Right atrium auricular region (tissue), 2 donors: ENCODE results near the gene TTC23L. TPM values are rescaled to one million over a fixed set of nuclear protein-coding genes. Genes with fewer than 3 reads are reported as not detected.

Source experiments
- DNase-seq: peaks from one replicate; pipeline ENCODE4 v3.0.0-alpha.2; 2019; ENCODE audit warnings: low spot score
- H3K27ac ChIP-seq, 2 donors: fragments of 200-600 bp; sonication (generic); 1 replicate in 1 of 2; 2 replicates in 1 of 2; pipeline ENCODE4 v1.5.1; 2016 to 2019
- H3K27me3 ChIP-seq, 2 donors: fragments of 200-600 bp; sonication (generic); one replicate each; pipeline versions ENCODE4 v1.5.1 to v1.6.0; 2017 to 2019
- H3K36me3 ChIP-seq: fragments of 200-600 bp; sonication (generic); one replicate; pipeline ENCODE4 v1.5.1; 2016
- H3K4me1 ChIP-seq, 2 donors: fragments of 200-600 bp; sonication (generic); one replicate each; pipeline versions ENCODE4 v1.5.1 to v1.6.0; 2017 to 2019
- H3K4me3 ChIP-seq, 2 donors: fragments of 200-600 bp; sonication (generic); 1 replicate in 1 of 2; 2 replicates in 1 of 2; pipeline ENCODE4 v1.5.1; 2017 to 2019; ENCODE audit warnings: mild to moderate bottlenecking in 1 of 2, moderate library complexity in 1 of 2
- H3K9me3 ChIP-seq, 2 donors: fragments of 200-600 bp; sonication (generic); one replicate each; pipeline ENCODE4 v1.5.1; 2019
- CTCF ChIP-seq, 2 donors: fragments of 200-600 bp; sonication (generic); IDR thresholded peaks; one replicate each; pipeline ENCODE4 v1.5.1; 2019; ENCODE audit warnings: antibody characterized with exemption in 2 of 2
- total RNA-seq, 2 donors: library from RNA; depleted of rRNA; stranded (reverse); fragments of >200 nt; gene quantifications; one replicate each; pipeline ENCODE4 v1.1.0, GENCODE V29; 2016

Gene TTC23L
- total RNA-seq, 2 donors from 2014 or later, result 0.28 TPM; not detected in 1

GRCh38 chr5:34817558-34818351 is 21.2 kb upstream of the TTC23L start:
- no peak for TF ChIP-seq CTCF (IDR thresholded peaks at IDR 0.05)
- DNase-seq, result no peak
- H3K4me3 ChIP-seq, result no peak overlapping the region
- H3K27ac ChIP-seq, result no peak overlapping the region
- H3K27me3 ChIP-seq, result no peaks in the 10 kb centered on the region
- H3K36me3 ChIP-seq, result peaks cover under 1% of the 10 kb centered on the region
- no peaks in the 10 kb centered on the region for H3K4me1 ChIP-seq
- no peaks in the 10 kb centered on the region for H3K9me3 ChIP-seq

GRCh38 chr5:34818717-34819116 is 20.2 kb upstream of the TTC23L start:
- Histone ChIP-seq H3K27ac (no peak overlapping the region), H3K36me3 (peaks cover 10% of the 10 kb centered on the region), H3K9me3 (no peaks in the 10 kb centered on the region), H3K4me3 (no peak overlapping the region), H3K4me1 (no peaks in the 10 kb centered on the region), H3K27me3 (no peaks in the 10 kb centered on the region)
- DNase-seq, result no peak
- no peak for TF ChIP-seq CTCF (IDR thresholded peaks at IDR 0.05)

DNA sequence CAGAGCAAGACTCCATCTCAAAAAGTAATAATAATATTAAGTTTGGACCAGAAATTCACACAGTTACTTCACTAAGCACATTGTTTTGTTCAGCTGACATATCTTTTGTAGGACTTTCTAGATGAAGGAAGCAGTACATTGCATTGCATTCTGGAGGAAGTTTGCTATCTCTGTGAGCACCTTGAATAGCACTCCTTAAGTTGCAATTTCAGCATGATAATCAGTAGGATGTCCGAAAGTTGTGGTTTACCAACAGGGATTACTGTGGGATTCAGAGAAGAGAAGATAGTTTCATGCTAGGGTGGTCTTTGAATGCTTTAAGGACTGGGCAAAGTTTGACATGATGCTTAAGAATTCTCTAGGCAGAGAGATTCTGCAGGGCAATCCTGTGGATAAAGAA is 18.4 kb upstream of the TTC23L start:
- H3K36me3 ChIP-seq, result peaks cover 11% of the 10 kb centered on the region
- no peaks in the 10 kb centered on the region for H3K4me1 ChIP-seq
- H3K4me3 ChIP-seq, result no peak overlapping the region
- H3K27me3 ChIP-seq, result no peaks in the 10 kb centered on the region
- TF ChIP-seq CTCF (IDR thresholded peaks at IDR 0.05), result no peak
- no peak for DNase-seq
- no peaks in the 10 kb centered on the region for H3K9me3 ChIP-seq
- no peak overlapping the region for H3K27ac ChIP-seq

GRCh38 chr5:34822956-34823715 is 15.8 kb upstream of the TTC23L start:
- DNase-seq, result no peak
- H3K9me3 ChIP-seq, result no peaks in the 10 kb centered on the region
- no peak overlapping the region for H3K4me3 ChIP-seq
- no peak overlapping the region for H3K27ac ChIP-seq
- H3K36me3 ChIP-seq, result peaks cover 24% of the 10 kb centered on the region
- no peaks in the 10 kb centered on the region for H3K27me3 ChIP-seq
- H3K4me1 ChIP-seq, result no peaks in the 10 kb centered on the region
- TF ChIP-seq CTCF (IDR thresholded peaks at IDR 0.05), result no peak

DNA sequence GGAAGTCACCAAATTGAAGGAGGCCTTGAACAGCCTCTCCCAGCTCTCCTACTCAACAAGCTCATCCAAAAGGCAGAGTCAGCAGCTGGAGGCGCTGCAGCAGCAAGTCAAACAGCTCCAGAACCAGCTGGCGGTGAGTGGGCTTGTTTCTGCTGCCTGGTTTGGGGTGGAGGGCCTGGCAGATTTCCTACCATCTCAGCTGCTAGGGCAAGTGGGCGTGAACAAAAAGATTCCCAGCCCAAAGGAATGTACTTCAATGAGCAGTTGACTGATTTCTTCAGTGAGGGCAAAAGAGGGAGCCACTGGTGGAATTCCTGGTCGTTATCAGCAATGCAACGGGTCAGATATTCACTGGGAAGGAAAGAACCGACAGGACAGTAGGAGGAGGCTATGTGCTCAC is 12.6 kb upstream of the TTC23L start:
- no peak for DNase-seq
- no peak overlapping the region for H3K27ac ChIP-seq
- H3K27me3 ChIP-seq, result no peaks in the 10 kb centered on the region
- no peaks in the 10 kb centered on the region for H3K4me1 ChIP-seq
- H3K9me3 ChIP-seq, result no peaks in the 10 kb centered on the region
- TF ChIP-seq CTCF (IDR thresholded peaks at IDR 0.05), result no peak
- H3K36me3 ChIP-seq, result peaks cover 24% of the 10 kb centered on the region
- no peak overlapping the region for H3K4me3 ChIP-seq
